AG04450 (cell line): ENCODE data around the gene GCH1. TPM values are rescaled to one million over a fixed set of nuclear protein-coding genes. Genes with fewer than 3 reads are reported as not detected.

ENCODE experiments used
- CTCF ChIA-PET: fragments of 300-600, 350-600 bp; formaldehyde crosslinking; extraction: SDS; loops from one replicate; lab custom pipeline; 2022; ENCODE audit warnings: antibody characterized with exemption, inconsistent platforms; lab: Charles Lee
- POLR2A ChIA-PET: fragments of 350-600 bp; formaldehyde crosslinking; extraction: SDS; loops from one replicate; lab custom pipeline; 2021; ENCODE audit warnings: antibody characterized with exemption, inconsistent platforms; lab: Yijun Ruan, JAX
- DNase-seq: peaks from one replicate; pipeline ENCODE4 v3.0.0-alpha.2; 2011; ENCODE audit warnings: low read depth, low spot score
- H3K27ac ChIP-seq: one replicate; pipeline ENCODE4 v1.5.1; 2012; ENCODE audit warnings: low read depth, low read length, control low read depth
- H3K27me3 ChIP-seq: one replicate; pipeline ENCODE4 v1.6.0; 2012; ENCODE audit warnings: low read length; ENCODE audit not compliant: control insufficient read depth, insufficient read depth
- H3K4me3 ChIP-seq: 2 replicates; pipeline ENCODE4 v1.5.1; 2011; ENCODE audit warnings: mild to moderate bottlenecking, low read depth, low read length, control low read depth
- H3K9me3 ChIP-seq: 2 replicates; pipeline ENCODE4 v1.5.1; 2012; ENCODE audit warnings: low read length; ENCODE audit not compliant: control insufficient read depth, insufficient read depth
- CTCF ChIP-seq: IDR thresholded peaks from 2 replicates; pipeline ENCODE4 v1.5.1; 2011; ENCODE audit warnings: low read depth, low read length, control low read depth, inconsistent platforms
- polyA plus RNA-seq: library from polyadenylated mRNA; depleted of rRNA; stranded (reverse); fragments of >200 nt; gene quantifications from 2 replicates; pipeline ENCODE4 v1.2.3, GENCODE V29; 2011

GCH1 gene
- polyA plus RNA-seq, 1 experiment: 0.88 TPM

GRCh38 chr14:54867011-54867410, 35.6 kb downstream of the GCH1 start:
- ChIA-PET CTCF (no interaction called here), POLR2A (no interaction called here)
- Histone ChIP-seq H3K27ac (no peak overlapping the region), H3K9me3 (no peaks in the 10 kb centered on the region), H3K4me3 (no peak overlapping the region), H3K27me3 (peaks cover 3% of the 10 kb centered on the region)
- DNase-seq: no peak
- no peak for TF ChIP-seq CTCF

- Histone ChIP-seq H3K4me3 (no peak overlapping the region), H3K9me3 (no peaks in the 10 kb centered on the region), H3K27me3 (peaks cover 3% of the 10 kb centered on the region), H3K27ac (no peak overlapping the region)
- CTCF ChIA-PET: interaction anchor here (1.0 kb wide), 1 partner anchor 357 kb away, joined by 4 read pairs; the partner anchor contains the start of gene CGRRF1
- DNase-seq: no peak
- POLR2A ChIA-PET: no interaction called here
- no peak for TF ChIP-seq CTCF
Measured at GRCh38 chr14:54866588-54866987, 36.0 kb downstream of the GCH1 start.

GRCh38 chr14:54864526-54864925, 38.1 kb downstream of the GCH1 start:
- no peak overlapping the region for H3K27ac ChIP-seq
- DNase-seq: no peak

GRCh38 chr14:54857830-54858269, 44.8 kb downstream of the GCH1 start:
- ChIA-PET POLR2A (no interaction called here), CTCF (no interaction called here)
- no peak overlapping the region for H3K4me3 ChIP-seq
- DNase-seq: no peak
- H3K9me3 ChIP-seq: no peaks in the 10 kb centered on the region
- TF ChIP-seq CTCF: no peak
- no peak overlapping the region for H3K27ac ChIP-seq
- peaks cover 4% of the 10 kb centered on the region for H3K27me3 ChIP-seq

More at GRCh38 chr14:54864526-54864925, 38.1 kb downstream of the GCH1 start:
- POLR2A ChIA-PET: no interaction called here
- Histone ChIP-seq H3K4me3 (no peak overlapping the region), H3K9me3 (no peaks in the 10 kb centered on the region), H3K27me3 (peaks cover 3% of the 10 kb centered on the region)
- TF ChIP-seq CTCF: no peak
- CTCF ChIA-PET: no interaction called here

- no peak for DNase-seq
- H3K9me3 ChIP-seq: no peaks in the 10 kb centered on the region
- H3K4me3 ChIP-seq: no peak overlapping the region
- POLR2A ChIA-PET: no interaction called here
- H3K27me3 ChIP-seq: peaks cover 4% of the 10 kb centered on the region
- no peak overlapping the region for H3K27ac ChIP-seq
- no peak for TF ChIP-seq CTCF
- CTCF ChIA-PET: interaction anchor here (1.0 kb wide), 1 partner anchor 50 kb away, joined by 3 read pairs; no protein-coding TSS in a partner anchor
Measured at GRCh38 chr14:54856152-54856551, 46.5 kb downstream of the GCH1 start.
